Astrocyte (in vitro differentiated cells and primary cell): ENCODE results near the gene ITCH. TPM values are rescaled to one million over a fixed set of nuclear protein-coding genes. Genes with fewer than 3 reads are reported as not detected.
"Not testable (repeated sequence)": the region's sequence is repeated elsewhere in the genome, so short reads cannot be mapped to it uniquely, and the experiment has no call there.

Experiments
- DNase-seq: peaks from one replicate; pipeline ENCODE4 v3.0.0-alpha.2; 2010; ENCODE audit warnings: low read depth
- FAIRE-seq: peaks from 2 replicates; lab custom pipeline; 2011; peaks lifted over from hg19 to GRCh38; lab: Jason Lieb, UNC
- H2AFZ ChIP-seq: 2 replicates; pipeline ENCODE4 v1.6.0; 2012; ENCODE audit warnings: low read depth, low read length, inconsistent platforms
- H3K27ac ChIP-seq: 2 replicates; pipeline ENCODE4 v1.5.1; 2011; ENCODE audit warnings: low read depth, low read length, inconsistent platforms
- H3K27me3 ChIP-seq: 2 replicates; pipeline ENCODE4 v1.6.0; 2011; ENCODE audit warnings: low read length, inconsistent platforms; ENCODE audit not compliant: insufficient read depth
- H3K36me3 ChIP-seq: 2 replicates; pipeline ENCODE4 v1.5.1; 2011; ENCODE audit warnings: low read length, inconsistent platforms; ENCODE audit not compliant: insufficient read depth
- H3K4me1 ChIP-seq: 2 replicates; pipeline ENCODE4 v1.5.1; 2011; ENCODE audit warnings: low read length, inconsistent platforms; ENCODE audit not compliant: insufficient read depth
- H3K4me2 ChIP-seq: 2 replicates; pipeline ENCODE4 v1.6.0; 2012; ENCODE audit warnings: low read length, inconsistent platforms
- H3K4me3 ChIP-seq: 2 replicates; pipeline ENCODE4 v1.5.1; 2011; ENCODE audit warnings: low read depth, mild to moderate bottlenecking, low read length, inconsistent platforms; ENCODE audit not compliant: insufficient read depth
- H3K79me2 ChIP-seq: 2 replicates; pipeline ENCODE4 v1.6.0; 2012; ENCODE audit warnings: mild to moderate bottlenecking, low read length, inconsistent platforms; ENCODE audit not compliant: insufficient read depth
- H3K9ac ChIP-seq: 2 replicates; pipeline ENCODE4 v1.6.0; 2012; ENCODE audit warnings: mild to moderate bottlenecking, low read length, inconsistent platforms
- H3K9me3 ChIP-seq: 2 replicates; pipeline ENCODE4 v1.5.1; 2012; ENCODE audit warnings: low read depth, mild to moderate bottlenecking, low read length, inconsistent platforms; ENCODE audit not compliant: insufficient read depth
- H4K20me1 ChIP-seq: 2 replicates; pipeline ENCODE4 v1.6.0; 2012; ENCODE audit warnings: low read length, inconsistent platforms; ENCODE audit not compliant: insufficient read depth
- H3K27ac Mint-ChIP-seq: one replicate; pipeline ENCODE4 v1.8.0; 2021; ENCODE audit warnings: mild to moderate bottlenecking, mixed read lengths; ENCODE audit not compliant: unreplicated experiment
- H3K27me3 Mint-ChIP-seq: one replicate; pipeline ENCODE4 v1.8.0; 2021; ENCODE audit warnings: low read depth, mixed read lengths; ENCODE audit not compliant: unreplicated experiment
- H3K36me3 Mint-ChIP-seq: one replicate; pipeline ENCODE4 v1.8.0; 2021; ENCODE audit warnings: low read depth, mixed read lengths; ENCODE audit not compliant: unreplicated experiment
- H3K4me1 Mint-ChIP-seq: one replicate; pipeline ENCODE4 v1.8.0; 2021; ENCODE audit warnings: low read depth, mixed read lengths; ENCODE audit not compliant: unreplicated experiment
- H3K4me3 Mint-ChIP-seq: one replicate; pipeline ENCODE4 v1.8.0; 2021; ENCODE audit warnings: mild to moderate bottlenecking, moderate library complexity, mixed read lengths; ENCODE audit not compliant: unreplicated experiment
- H3K9me3 Mint-ChIP-seq: one replicate; pipeline ENCODE4 v1.8.0; 2021; ENCODE audit warnings: mild to moderate bottlenecking, mixed read lengths; ENCODE audit not compliant: unreplicated experiment
- CTCF ChIP-seq: IDR thresholded peaks from 2 replicates; pipeline ENCODE4 v1.5.1; 2011; ENCODE audit warnings: low read depth, mild to moderate bottlenecking, inconsistent platforms, low read length, moderate library complexity; ENCODE audit not compliant: insufficient read depth
- EZH2 ChIP-seq: IDR thresholded peaks from 2 replicates; pipeline ENCODE4 v1.6.1; 2012; ENCODE audit warnings: mild to moderate bottlenecking, low read length, inconsistent platforms; ENCODE audit not compliant: insufficient read depth
- total RNA-seq: library from RNA; stranded (reverse); gene quantifications from 2 replicates; pipeline ENCODE4 v1.2.1, GENCODE V29; 2021

The ITCH gene
- total RNA-seq, 1 donor from 2014 or later, result 79.0 TPM

DNA sequence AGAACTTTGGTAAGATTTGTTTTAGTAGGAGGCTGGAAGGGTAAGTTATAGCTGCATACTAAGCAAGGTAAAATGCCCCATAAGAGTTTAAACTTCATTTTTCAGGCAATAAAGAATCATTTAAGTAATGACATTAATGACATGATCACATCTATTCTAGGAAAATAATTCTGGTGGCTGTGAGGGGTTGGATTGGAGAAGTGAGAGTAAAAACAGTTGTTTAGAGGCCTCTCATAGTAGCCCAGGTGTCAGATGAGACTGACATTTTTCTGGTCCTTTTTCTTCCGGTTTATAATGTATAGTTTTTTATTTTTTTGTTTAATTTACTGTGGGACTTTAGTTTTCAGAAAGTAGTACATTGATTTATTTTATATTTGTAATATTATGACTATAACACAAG lies 40.8 kb downstream of the ITCH start:
- Histone ChIP-seq H3K4me1 (peaks cover 16% of the 10 kb centered on the region), H3K9ac (no peak overlapping the region), H3K27ac (no peak overlapping the region), H3K9me3 (no peaks in the 10 kb centered on the region), H3K36me3 (peaks cover 16% of the 10 kb centered on the region), H3K4me2 (no peak overlapping the region), H4K20me1 (peaks cover 93% of the 10 kb centered on the region), H2AFZ (no peak overlapping the region), H3K27me3 (no peaks in the 10 kb centered on the region), H3K79me2 (peaks cover 88% of the 10 kb centered on the region), H3K4me3 (no peak overlapping the region)
- TF ChIP-seq CTCF (no peak), EZH2 (no peak)
- Mint-ChIP-seq H3K27me3 (no peaks in the 10 kb centered on the region), H3K36me3 (peaks cover 5% of the 10 kb centered on the region), H3K9me3 (no peaks in the 10 kb centered on the region), H3K4me3 (no peak overlapping the region), H3K27ac (no peak overlapping the region), H3K4me1 (peaks cover 31% of the 10 kb centered on the region)
- DNase-seq (no peak), FAIRE-seq (no peak)

GRCh38 chr20:34404803-34405202 lies 41.7 kb downstream of the ITCH start:
- no peak overlapping the region for H3K4me2 ChIP-seq
- H3K27me3 ChIP-seq, result no peaks in the 10 kb centered on the region
- Mint-ChIP-seq H3K4me1 (peaks cover 31% of the 10 kb centered on the region), H3K27me3 (no peaks in the 10 kb centered on the region), H3K4me3 (no peak overlapping the region), H3K36me3 (peaks cover 4% of the 10 kb centered on the region), H3K27ac (no peak overlapping the region), H3K9me3 (no peaks in the 10 kb centered on the region)
- H3K27ac ChIP-seq, result no peak overlapping the region
- FAIRE-seq (no peak), DNase-seq (no peak)
- H3K9ac ChIP-seq, result no peak overlapping the region
- peaks cover 89% of the 10 kb centered on the region for H3K79me2 ChIP-seq
- H3K4me1 ChIP-seq, result peaks cover 16% of the 10 kb centered on the region
- H2AFZ ChIP-seq, result no peak overlapping the region
- peaks cover 16% of the 10 kb centered on the region for H3K36me3 ChIP-seq
- TF ChIP-seq CTCF (no peak), EZH2 (no peak)
- H3K9me3 ChIP-seq, result no peaks in the 10 kb centered on the region
- H3K4me3 ChIP-seq, result no peak overlapping the region
- peaks cover 93% of the 10 kb centered on the region for H4K20me1 ChIP-seq

DNA sequence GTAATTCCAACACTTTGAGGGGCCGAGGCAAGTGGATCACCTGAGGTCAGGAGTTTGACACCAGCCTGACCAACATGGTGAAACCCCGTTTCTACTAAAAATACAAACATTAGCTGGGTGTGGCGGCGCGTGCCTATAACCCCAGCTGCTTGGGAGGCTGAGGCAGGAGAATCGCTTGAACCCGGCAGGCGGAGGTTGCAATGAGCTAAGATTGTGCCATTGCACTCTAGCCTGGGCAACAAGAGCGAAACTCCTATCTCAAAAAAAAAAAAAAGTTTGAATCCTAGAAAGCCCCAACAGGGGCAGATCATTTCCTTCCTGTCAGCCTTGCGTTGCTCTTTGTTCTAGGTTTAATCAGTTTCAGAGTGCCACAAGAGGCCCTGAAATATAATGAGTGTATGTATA lies 42.2 kb downstream of the ITCH start:
- not testable (repeated sequence) for H3K27me3 ChIP-seq, H3K27ac ChIP-seq, H3K27ac Mint-ChIP-seq, FAIRE-seq, H3K36me3 Mint-ChIP-seq, H3K9me3 ChIP-seq, H3K4me3 ChIP-seq, H3K4me2 ChIP-seq, H2AFZ ChIP-seq, DNase-seq, H3K4me3 Mint-ChIP-seq, H3K27me3 Mint-ChIP-seq, H3K9ac ChIP-seq, H3K9me3 Mint-ChIP-seq
- H3K36me3 ChIP-seq, result peaks cover 16% of the 10 kb centered on the region
- peaks cover 31% of the 10 kb centered on the region for H3K4me1 Mint-ChIP-seq
- H3K79me2 ChIP-seq, result peaks cover 90% of the 10 kb centered on the region
- peaks cover 93% of the 10 kb centered on the region for H4K20me1 ChIP-seq
- peaks cover 13% of the 10 kb centered on the region for H3K4me1 ChIP-seq

- not testable (repeated sequence) for H3K27ac ChIP-seq, H3K4me3 Mint-ChIP-seq, H3K9me3 ChIP-seq, H3K4me1 ChIP-seq, H3K27ac Mint-ChIP-seq, H3K9me3 Mint-ChIP-seq, DNase-seq, FAIRE-seq, H3K4me3 ChIP-seq, H3K27me3 ChIP-seq, H3K4me2 ChIP-seq, H3K9ac ChIP-seq, H2AFZ ChIP-seq, H3K36me3 Mint-ChIP-seq, H3K27me3 Mint-ChIP-seq
- peaks cover 26% of the 10 kb centered on the region for H3K4me1 Mint-ChIP-seq
- Histone ChIP-seq H3K36me3 (peaks cover 22% of the 10 kb centered on the region), H3K79me2 (peaks cover 97% of the 10 kb centered on the region), H4K20me1 (peaks cover 93% of the 10 kb centered on the region)
These were observed 42.9 kb downstream of the ITCH start for GRCh38 chr20:34405942-34406341.
